Endothelial cell (in vitro differentiated cells): ENCODE results near the gene PSMA6. TPM values are rescaled to one million over a fixed set of nuclear protein-coding genes. Genes with fewer than 3 reads are reported as not detected.

ENCODE experiments used
- DNase-seq: peaks from one replicate; pipeline ENCODE4 v3.0.0; 2021; ENCODE audit warnings: low spot score
- H3K27ac Mint-ChIP-seq: one replicate; pipeline ENCODE4 v1.8.0; 2021; ENCODE audit warnings: mixed read lengths, inconsistent platforms; ENCODE audit not compliant: unreplicated experiment
- H3K27me3 Mint-ChIP-seq: one replicate; pipeline ENCODE4 v1.8.0; 2021; ENCODE audit warnings: mild to moderate bottlenecking, moderate library complexity, mixed read lengths, inconsistent platforms; ENCODE audit not compliant: unreplicated experiment
- H3K36me3 Mint-ChIP-seq: one replicate; pipeline ENCODE4 v1.8.0; 2021; ENCODE audit warnings: mild to moderate bottlenecking, low read depth, mixed read lengths, inconsistent platforms; ENCODE audit not compliant: unreplicated experiment
- H3K4me1 Mint-ChIP-seq: one replicate; pipeline ENCODE4 v1.8.0; 2021; ENCODE audit warnings: mild to moderate bottlenecking, mixed read lengths, inconsistent platforms; ENCODE audit not compliant: unreplicated experiment
- H3K4me3 Mint-ChIP-seq: one replicate; pipeline ENCODE4 v1.8.0; 2021; ENCODE audit warnings: mild to moderate bottlenecking, mixed read lengths, inconsistent platforms; ENCODE audit not compliant: unreplicated experiment
- H3K9me3 Mint-ChIP-seq: one replicate; pipeline ENCODE4 v1.8.0; 2021; ENCODE audit warnings: mixed read lengths, inconsistent platforms; ENCODE audit not compliant: unreplicated experiment
- total RNA-seq: library from RNA; stranded (reverse); fragmentation: NEBNext Ultra II Directional; extraction: Animal tissue kit (Norgen Biotek cat#: 25700); gene quantifications from one replicate; pipeline ENCODE4 v1.2.1, GENCODE V29; 2021; ENCODE audit not compliant: unreplicated experiment
- TF ChIP-seq, protein P1 (sequence below): fragments of 200-600 bp; sonication (generic); IDR thresholded peaks from one replicate; pipeline ENCODE4 v1.5.0; 2021; ENCODE audit warnings: antibody characterized with exemption; ENCODE audit not compliant: unreplicated experiment

Gene PSMA6
- total RNA-seq, 1 donor from 2014 or later = 160 TPM

DNA sequence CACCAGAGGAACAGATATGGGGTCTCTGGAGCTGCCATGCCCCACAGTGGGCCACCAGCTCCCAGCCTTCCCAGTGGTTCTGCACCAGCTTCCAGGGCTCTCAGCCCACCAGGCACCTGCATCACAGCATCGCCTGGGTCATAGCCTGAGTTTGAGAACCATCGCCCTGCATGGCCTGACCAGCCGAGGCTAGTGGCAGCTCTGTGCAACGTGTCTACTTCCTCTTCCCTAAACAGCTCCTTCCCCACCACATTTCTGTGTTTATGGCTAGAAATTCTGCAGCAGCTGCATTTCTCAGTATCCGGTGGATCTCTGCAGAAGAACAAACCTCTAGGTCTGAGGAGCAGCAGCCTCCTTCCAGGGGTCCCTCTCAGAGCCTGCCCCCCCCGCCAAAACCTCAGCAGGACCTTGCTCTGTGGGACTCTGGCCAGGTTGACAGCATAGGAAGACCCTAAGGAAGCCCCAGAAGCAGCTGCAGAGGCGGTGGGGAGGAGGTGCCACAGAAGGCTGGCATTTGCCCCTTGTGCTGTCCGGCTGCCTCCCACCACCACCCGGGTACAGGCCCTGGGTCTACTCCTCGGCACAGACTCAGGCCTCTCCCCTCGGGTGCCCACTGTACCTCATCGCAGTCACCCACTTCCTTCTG lies 47.7 kb downstream of the PSMA6 start:
- H3K27me3 Mint-ChIP-seq = peaks cover 4% of the 10 kb centered on the region
- no peaks in the 10 kb centered on the region for H3K36me3 Mint-ChIP-seq
- DNase-seq = no peak
- no peaks in the 10 kb centered on the region for H3K9me3 Mint-ChIP-seq
- no peak overlapping the region for H3K4me3 Mint-ChIP-seq
- H3K27ac Mint-ChIP-seq = no peak overlapping the region
- peaks cover 28% of the 10 kb centered on the region for H3K4me1 Mint-ChIP-seq
- TF ChIP-seq, protein P1, sequence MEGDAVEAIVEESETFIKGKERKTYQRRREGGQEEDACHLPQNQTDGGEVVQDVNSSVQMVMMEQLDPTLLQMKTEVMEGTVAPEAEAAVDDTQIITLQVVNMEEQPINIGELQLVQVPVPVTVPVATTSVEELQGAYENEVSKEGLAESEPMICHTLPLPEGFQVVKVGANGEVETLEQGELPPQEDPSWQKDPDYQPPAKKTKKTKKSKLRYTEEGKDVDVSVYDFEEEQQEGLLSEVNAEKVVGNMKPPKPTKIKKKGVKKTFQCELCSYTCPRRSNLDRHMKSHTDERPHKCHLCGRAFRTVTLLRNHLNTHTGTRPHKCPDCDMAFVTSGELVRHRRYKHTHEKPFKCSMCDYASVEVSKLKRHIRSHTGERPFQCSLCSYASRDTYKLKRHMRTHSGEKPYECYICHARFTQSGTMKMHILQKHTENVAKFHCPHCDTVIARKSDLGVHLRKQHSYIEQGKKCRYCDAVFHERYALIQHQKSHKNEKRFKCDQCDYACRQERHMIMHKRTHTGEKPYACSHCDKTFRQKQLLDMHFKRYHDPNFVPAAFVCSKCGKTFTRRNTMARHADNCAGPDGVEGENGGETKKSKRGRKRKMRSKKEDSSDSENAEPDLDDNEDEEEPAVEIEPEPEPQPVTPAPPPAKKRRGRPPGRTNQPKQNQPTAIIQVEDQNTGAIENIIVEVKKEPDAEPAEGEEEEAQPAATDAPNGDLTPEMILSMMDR = no peak

DNA sequence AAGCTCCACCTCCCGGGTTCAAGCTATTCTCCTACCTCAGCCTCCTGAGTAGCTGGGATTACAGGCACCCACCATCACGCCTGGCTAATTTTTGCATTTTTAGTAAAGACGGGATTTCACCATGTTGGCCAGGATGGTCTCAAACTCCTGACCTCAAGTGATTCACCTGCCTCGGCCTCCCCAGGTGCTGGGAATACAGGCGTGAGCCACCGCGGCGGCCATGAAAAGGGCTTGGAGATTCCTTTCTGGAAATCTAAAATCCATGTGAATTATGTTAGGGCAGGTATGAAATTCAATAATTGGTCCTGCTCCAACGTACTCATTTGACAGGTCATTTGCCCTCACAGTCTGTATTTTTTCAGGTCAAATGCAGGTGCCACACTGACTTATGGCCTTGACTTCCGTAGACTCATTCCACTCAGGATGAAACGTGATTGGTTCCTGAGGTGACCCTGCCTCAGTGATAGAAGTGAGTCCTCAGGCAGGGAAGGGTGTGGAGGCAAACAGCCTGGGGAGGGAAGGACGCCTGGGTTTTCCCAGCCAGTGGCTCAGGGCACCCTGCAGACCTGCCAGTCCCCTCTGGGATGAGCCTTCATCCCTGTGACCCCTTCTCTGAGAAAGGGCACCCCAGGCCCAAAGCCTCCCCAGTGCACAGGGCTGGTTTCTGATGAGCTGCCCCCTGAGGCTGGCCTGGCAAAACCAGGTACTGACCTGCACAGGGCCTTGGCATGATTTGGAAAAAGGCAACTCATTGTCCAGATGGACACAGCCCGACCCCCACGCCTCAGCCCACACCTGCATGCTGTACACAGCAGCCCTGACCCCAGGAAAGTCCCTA lies 48.7 kb downstream of the PSMA6 start:
- peaks cover 24% of the 10 kb centered on the region for H3K4me1 Mint-ChIP-seq
- no peaks in the 10 kb centered on the region for H3K36me3 Mint-ChIP-seq
- TF ChIP-seq, protein P1 = no peak
- no peak for DNase-seq
- H3K27ac Mint-ChIP-seq = no peak overlapping the region
- H3K9me3 Mint-ChIP-seq = no peaks in the 10 kb centered on the region
- peaks cover 4% of the 10 kb centered on the region for H3K27me3 Mint-ChIP-seq
- H3K4me3 Mint-ChIP-seq = no peak overlapping the region

DNA sequence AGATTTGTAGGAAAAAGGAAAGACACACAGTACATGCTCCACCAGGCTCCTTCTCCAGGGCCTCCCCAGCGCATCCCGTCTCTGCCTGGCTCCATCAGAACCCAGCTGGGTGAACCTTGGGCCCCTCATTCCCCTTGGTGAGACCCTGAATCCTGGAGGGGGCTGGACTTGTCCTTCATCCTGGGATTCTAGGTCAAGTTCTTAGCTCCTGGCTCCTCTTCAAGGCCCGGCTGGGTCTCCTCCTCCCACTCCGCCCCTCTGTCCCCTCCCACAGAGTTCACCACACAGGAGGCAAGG lies 49.2 kb downstream of the PSMA6 start:
- Mint-ChIP-seq H3K36me3 (no peaks in the 10 kb centered on the region), H3K9me3 (no peaks in the 10 kb centered on the region), H3K4me1 (peaks cover 21% of the 10 kb centered on the region), H3K27me3 (peaks cover 4% of the 10 kb centered on the region), H3K27ac (no peak overlapping the region), H3K4me3 (no peak overlapping the region)
- no peak for DNase-seq
- TF ChIP-seq, protein P1 = no peak

DNA sequence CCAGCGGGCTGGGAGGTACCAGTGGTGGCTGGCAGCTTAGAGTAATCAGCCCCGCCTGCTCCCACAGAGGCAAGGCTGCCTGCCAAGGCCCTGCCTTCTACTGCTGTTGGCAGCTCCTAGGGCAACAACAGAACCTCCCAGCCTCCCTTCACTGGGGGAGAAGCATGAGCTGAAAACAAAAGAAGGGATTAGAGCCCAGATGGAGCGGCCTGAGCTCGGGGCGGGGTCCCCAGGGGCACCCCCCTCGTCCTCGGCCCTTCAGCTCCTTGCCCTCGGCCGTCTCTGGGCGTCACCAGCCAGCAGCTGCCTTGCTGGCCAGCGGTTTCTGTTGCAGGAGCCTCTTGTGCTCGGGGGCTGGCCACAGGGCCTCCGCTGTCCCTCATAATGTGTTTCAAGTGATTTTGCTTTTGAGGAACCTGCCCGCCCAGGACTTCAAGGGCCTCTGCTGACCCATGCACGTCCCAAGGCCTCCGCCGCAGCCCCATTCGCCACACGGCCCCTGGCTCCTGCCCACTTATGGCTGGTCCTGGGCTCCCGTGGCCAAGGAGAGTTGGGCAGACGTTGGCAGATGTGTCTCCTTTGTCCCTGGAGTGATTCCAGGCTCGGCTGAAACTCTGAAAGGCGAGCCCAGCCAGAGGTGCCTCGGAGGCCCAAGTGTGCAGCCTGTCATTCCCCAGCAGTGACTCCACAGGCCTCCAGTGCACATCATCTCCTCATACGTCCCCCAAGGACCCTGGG lies 49.7 kb downstream of the PSMA6 start:
- Mint-ChIP-seq H3K27ac (no peak overlapping the region), H3K4me3 (no peak overlapping the region), H3K4me1 (peaks cover 18% of the 10 kb centered on the region), H3K27me3 (peaks cover 4% of the 10 kb centered on the region), H3K9me3 (no peaks in the 10 kb centered on the region), H3K36me3 (no peaks in the 10 kb centered on the region)
- no peak for DNase-seq
- TF ChIP-seq, protein P1 = no peak
